ENCODE measurements around the gene PDZD2.
"Not testable (repeated sequence)": the region's sequence is repeated elsewhere in the genome, so short reads cannot be mapped to it uniquely, and the experiment has no call there.

The PDZD2 gene

DNA sequence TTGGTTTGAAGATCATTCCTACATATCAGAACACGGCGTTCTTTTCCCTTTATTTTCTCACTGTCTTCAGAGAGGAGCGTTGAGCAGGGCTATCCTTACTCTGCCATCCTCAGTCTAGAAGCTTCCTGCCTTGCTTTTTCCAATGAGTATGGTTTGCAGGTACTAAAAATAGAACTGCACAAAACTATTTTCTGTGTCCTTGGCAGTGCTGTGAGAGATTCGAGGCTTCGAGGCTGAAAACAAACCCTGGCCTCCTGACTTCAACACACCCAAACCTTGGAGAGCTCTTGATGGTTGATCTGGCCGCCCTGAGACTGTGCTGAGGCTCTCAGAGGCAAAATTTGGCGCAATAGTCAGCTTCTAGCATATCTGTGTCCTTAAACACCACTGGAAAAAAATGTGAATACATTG is 456.3 kb downstream of the PDZD2 start:
- no peak for DNase-seq (ENCODE audit: low read depth in 2 of 2, low spot score in 1 of 2)

DNA sequence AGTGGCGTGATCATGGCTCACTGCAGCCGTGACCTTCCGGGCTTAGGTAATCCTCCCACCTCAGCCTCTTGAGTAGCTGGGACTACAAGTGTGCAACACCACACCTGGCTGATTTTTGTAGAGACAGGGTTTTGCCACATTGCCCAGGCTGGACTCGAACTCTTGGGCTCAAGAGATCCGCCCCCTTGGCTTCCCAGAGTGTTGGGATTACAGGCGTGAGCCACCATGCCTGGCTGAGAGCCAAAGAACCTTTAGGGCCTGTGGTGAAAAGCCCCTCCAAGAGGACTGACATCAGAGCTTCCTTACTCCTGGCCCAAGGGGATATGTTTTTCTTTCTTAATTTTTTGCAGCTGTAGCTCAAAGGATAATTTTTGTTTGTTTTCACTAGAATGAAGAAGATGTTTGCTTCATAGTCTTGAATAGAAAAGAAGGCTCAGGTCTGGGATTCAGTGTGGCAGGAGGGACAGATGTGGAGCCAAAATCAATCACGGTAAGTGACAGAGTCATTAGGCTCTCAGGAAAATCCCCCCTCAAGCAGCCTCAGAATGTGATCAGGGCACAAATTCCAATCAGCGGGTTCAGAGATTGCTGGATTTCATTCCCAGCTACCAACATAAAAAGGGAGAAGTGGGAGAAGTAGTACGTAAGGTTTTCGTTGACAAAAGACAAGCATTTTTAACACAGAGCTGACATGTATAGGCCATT is 458.1 kb downstream of the PDZD2 start:
- no peak for DNase-seq (ENCODE audit: low read depth in 2 of 2, low spot score in 1 of 2)

DNA sequence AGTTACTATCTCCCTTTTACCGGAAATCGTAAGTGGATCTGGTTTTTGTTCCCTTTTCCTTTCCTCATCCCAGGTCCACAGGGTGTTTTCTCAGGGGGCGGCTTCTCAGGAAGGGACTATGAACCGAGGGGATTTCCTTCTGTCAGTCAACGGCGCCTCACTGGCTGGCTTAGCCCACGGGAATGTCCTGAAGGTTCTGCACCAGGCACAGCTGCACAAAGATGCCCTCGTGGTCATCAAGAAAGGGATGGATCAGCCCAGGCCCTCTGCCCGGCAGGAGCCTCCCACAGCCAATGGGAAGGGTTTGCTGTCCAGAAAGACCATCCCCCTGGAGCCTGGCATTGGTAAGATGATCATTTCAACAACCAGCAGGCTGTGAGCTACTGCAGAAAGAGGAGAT is 459.4 kb downstream of the PDZD2 start:
- no peak for DNase-seq (ENCODE audit: low read depth in 2 of 2, low spot score in 1 of 2)

DNA sequence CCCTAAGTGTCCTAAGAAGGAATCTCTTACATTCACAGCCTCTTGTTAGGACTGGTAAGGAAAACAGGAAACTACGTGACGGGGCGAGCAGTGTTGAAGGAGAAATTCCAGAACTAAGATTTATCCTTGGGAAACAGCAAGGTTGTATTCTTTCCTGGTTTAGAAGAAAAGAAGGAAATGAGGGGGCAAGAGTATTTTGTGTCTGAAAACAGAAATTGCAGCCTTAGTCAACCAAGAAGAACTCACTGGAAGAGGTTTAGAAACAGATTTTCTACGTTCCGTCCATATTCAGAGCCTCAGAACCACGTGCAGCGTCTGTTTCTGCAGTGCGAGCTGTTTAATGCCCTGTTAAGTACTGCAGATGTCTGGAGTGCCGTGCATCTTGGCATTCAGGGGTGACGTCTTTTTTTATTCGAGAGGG is 460.0 kb downstream of the PDZD2 start:
- DNase-seq (ENCODE audit: low read depth in 2 of 2, low spot score in 1 of 2), result no peak

DNA sequence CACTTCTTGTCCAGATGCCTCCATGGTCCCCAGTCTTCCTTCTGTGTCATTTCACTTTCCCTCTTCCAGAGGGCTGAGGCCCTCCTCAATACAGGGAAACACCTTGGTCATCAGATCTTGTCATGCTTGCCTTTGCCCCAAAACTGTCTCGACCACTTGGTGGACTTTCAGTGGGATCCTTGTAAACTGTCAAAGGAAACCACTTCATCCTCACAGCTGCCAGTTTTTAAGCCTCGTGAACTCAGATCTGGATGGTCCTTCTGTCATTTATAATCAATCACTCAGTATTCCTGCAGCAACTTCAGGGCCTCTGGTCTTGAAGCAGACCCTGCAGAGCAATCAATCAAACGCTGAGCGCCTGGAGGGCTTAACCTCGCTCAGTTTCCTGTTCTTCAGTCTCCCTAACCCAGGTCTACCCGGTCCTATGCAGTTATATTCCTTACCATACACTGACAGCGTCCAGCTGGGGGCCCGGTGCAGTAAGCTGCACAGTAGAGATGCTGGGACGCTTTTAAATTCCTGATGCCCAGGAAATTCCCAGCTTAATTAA is 460.6 kb downstream of the PDZD2 start:
- DNase-seq (ENCODE audit: low read depth in 2 of 2, low spot score in 1 of 2), result no peak

DNA sequence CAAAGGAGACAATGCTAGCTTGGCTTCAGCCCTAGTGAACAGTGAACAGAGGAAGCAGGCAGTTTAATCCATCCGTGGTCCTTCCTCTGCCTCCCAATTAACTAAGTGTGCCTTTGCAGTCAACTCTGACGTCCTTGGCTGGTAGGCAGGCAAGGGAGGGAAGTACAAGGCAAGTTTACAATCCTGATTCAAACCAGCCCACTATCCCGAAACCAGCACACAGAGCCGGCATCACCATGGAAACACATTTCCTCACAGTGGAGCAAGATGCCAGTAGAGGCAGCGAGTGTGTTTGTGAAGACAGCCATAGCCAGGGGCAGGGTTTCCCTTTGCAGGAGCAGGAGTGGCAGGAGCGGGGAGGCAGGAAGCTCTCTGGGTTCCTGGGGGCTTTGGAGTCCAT is 461.3 kb downstream of the PDZD2 start:
- no peak for DNase-seq (ENCODE audit: low read depth in 2 of 2, low spot score in 1 of 2)

DNA sequence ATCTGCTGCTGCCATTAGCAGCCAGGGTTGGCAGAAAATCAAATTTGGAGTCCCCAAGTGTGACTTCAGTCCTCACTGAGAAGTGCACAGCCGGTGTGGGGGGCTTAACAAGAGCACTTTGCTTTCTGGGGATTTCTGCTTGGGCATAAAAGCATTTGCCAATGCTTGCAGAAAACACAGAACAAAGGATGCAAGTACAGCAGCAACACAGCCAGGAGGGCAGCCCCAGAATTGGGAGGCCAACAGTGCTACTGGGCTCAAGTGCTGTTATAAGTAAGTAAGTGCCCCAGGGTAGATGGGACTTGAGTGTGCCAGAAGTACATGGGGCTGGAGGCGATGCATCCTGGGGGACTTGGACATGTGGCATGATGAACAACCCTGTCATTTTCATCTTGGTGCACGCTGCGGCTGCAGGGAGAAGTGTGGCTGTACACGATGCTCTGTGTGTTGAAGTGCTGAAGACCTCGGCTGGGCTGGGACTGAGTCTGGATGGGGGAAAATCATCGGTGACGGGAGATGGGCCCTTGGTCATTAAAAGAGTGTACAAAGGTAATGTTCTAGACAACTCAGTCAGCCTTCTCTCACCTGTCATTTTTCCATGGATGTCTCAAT is 461.9 kb downstream of the PDZD2 start:
- DNase-seq (ENCODE audit: low read depth in 2 of 2, low spot score in 1 of 2), result no peak

DNA sequence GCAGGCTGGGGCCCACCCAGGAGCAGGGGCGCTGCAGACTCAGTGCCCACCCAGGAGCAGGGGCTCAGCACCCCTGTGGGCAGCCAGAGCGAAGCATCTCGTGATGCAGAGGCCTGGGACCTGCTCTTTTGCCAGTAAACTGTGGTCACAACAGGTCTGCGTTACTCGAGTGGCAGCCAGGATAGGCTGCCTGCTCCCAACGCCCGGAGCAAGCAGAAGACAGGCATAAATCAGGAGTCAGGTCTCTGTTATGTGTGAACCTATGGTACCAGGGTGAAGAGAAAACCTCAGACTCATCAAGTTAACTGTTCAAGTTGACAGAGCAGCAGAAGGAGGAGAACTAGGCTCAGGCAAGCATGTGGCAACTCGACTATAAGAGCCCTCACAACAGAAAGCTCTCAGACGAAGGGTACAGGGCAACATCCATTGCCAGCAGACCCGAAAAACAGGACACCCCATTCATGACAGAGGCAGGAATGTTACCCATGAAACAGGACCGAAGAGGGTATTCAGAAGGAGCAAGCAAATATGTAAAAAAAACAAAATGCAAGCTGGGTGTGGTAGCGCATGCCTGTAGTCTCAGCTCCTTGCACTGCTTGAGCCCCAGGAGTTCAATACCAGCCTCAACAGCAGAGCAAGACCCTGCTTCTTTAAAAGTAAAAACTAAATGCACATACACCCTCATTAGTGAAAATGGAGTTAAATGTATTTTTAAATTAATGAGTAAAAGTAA is 463.5 kb downstream of the PDZD2 start:
- no peak for DNase-seq (ENCODE audit: low read depth in 2 of 2, low spot score in 1 of 2)

DNA sequence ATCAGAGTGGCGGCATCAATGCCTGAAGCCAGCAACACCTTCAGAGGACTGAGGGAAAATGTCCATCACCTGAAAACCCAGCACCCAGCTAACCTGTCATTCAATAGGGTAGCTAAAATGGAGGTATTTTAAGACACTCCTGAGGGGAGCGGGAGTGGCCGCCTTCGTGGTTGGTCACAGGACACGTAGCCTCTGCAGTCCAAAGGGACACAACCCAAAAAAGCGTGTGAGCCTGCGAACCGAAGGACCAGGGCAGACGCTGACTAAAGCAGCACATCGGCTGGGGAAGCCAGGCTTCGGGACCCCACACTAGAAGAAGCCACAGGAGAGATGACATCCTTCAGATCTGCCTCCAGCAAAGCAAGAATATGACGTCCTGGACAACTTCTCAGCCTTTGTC is 464.6 kb downstream of the PDZD2 start:
- no peak for DNase-seq (ENCODE audit: low read depth in 2 of 2, low spot score in 1 of 2)

DNA sequence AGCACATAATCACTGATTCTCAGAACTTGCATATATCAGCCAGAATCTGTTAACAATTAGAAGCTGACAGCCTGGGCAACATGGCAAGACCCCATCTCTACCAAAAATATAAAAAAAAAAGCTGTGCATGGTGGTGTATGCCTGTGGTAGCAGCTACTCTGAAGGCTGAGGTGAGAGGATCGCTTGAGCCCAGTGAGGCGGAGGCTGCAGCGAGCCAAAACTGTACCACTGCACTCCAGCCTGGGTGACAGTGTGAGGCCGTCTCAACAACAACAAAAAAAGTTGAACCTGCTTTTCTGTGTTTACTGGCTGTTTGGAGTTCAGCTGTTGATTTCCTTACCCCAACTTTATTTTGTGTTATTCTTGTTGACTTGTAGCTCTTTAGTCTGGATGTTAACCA is 468.4 kb downstream of the PDZD2 start:
- DNase-seq (ENCODE audit: low read depth in 2 of 2, low spot score in 1 of 2), result no peak

DNA sequence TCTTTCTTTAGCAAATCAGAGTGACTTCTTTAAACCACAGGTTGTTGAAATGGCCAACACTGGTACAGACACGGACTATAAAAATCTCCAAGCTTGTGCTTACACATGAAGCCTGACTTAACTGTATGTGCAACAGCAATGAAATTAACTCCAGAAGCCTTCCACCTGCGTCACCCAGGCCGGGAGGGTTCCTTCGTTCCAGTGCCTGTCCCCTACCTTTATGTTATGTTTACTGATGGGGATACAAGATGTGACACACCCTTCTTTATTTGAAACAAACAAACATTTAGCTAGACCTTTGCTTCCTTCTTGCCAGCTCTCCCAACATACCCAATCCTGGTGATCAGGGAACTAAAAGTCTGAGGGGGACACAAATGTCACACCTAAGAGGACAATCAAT is 469.2 kb downstream of the PDZD2 start:
- DNase-seq (ENCODE audit: low read depth in 2 of 2, low spot score in 1 of 2), result no peak

DNA sequence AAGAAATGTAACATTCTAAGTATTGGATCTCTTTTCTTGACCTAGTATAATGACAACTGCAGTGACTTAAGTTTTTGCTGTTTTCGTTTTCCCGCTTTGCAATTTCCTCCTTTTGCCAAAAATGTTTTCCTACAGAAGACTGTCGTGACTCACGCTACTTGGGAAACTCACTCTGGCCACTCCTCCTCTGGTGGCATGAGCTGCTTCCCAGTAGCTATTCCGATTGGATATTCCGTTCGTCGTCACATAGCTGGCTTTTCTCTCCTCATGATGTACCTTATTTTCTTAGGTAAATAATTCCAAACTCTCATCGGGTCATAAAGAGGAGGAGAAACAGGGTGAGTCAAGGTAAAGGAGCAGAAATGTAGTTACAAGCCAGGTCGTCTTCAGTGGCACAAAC is 470.3 kb downstream of the PDZD2 start:
- DNase-seq (ENCODE audit: low read depth in 2 of 2, low spot score in 1 of 2), result no peak

DNA sequence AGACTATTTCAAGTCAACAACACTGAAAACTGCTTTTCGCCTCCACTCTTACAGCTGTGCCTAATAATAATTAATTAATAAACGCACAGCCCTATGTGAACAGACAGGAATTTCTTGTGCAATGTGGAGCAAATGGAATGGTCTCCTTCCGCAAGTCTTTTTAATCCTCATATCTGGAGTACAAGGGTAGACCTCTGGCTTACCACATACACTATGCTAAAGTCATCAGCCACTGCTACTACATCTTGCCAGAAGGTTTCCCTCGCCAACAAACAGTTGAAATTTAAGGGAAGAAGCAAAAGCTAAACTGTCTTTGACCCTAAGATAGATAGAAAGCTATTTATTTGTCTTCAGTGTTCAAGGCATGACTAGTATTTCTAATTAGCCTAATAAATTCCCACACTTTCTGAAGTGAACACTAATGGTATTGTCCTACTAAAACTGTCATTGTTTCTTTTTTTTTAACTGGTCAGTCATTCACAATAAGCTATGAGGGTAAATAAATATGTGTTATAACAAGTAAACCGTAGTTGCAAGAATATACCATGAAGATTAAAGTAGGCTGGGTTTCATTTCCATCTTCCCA is 471.3 kb downstream of the PDZD2 start:
- no peak for DNase-seq (ENCODE audit: low read depth in 2 of 2, low spot score in 1 of 2)

DNA sequence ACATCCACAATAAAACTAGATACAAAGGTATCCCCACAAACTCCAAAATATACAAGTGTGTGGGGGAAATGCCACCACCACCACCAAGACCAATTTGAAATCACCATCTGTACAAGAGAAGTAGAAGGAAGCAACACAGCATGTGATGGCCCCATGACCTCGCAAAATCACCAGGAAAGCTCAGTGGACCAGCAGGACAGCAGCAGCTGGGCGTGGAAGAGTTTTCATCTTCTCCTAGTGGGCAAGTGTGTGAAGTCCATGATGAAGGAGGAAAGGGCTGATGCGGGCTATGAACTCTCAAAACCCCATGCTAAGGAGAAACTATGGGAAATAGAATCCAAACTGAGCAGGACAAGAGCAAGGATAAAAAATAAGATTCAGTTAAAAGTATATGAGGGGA is 477.1 kb downstream of the PDZD2 start:
- no peak for DNase-seq (ENCODE audit: low read depth in 2 of 2, low spot score in 1 of 2)

DNA sequence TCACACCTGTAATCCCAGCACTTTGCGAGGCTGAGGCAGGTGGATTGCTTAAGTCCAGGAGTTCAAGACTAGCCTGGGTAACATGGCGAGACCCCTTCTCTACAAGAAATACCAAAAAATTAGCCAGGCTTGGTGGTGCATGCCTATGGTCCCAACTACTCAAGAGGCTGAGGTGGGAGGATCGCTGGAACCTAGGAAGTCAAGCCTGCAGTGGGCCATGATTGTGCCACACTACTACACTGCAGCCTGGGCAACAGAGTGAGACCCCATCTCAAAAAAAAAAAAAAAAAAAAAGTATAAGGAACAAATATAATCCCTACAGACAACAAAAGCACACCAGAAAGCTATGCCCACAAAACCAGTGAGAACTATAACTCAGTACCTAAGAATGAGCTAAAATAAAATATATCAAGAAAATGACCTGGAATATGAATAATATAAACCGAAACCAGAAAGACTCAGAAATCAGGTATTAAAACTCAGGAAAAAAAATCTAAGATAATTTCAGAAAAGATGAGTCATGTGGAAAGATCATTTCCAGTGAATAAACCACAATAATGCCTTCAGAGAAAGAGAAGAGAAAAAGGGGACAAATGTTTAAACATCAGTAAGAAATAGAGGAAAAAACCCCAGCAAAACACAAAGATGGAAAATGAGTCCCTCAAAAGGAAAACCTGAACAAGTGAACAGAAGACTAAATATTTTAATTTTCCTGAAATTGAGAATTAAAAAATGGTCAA is 477.8 kb downstream of the PDZD2 start:
- DNase-seq (ENCODE audit: low read depth in 2 of 2, low spot score in 1 of 2), result no peak

DNA sequence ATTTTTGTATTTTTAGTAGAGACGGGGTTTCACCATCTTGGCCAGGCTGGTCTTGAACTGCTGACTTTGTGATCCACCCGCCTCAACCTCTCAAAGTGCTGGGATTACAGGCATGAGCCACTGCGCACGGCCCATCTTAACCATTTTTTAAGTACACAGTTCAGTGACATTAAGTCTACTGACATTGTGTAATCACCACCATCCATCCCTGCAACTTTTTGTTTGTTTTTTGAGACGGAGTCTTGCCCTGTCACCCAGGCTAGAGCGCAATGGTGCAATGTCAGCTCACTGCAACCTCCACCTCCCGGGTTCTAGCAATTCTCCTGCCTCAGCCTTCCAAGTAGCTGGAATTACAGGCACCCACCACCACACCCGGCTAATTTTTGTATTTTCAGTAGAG is 480.0 kb downstream of the PDZD2 start:
- not testable (repeated sequence) for DNase-seq (ENCODE audit: low read depth in 2 of 2, low spot score in 1 of 2)

DNA sequence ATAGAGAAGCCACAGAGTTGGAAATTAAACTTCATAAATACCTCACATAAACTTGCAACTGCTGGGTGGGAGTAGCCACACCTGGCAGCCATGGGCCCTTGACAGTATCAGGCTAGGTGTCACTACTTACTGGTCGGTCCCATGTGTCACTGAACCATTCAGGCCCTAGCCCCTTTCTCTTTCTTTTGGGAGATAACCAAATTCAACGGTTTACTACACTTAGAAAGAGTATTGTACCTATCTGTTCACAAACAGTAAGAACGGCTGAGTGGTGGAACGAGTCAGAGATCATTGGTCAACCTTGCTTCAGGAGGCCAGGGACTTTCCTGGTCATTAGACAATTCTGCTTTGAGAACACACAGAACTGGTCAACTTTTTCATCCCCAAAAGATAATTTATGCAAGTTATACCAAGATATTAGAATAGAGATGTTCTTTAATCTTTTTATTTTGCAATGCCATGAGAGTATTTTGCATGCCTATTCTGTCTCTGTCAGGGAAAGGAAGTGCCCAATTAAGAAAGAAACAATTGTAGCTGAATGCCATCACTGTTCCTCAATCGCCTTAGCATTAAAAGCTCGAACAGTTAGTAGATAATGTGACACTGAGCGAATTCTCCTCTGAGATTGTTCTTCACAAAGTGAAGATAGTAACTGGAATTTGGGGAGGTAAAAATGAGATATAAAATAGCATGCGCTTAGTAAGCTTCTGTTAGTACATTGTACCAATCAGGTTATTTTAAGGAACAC is 484.3 kb downstream of the PDZD2 start:
- DNase-seq (ENCODE audit: low read depth in 2 of 2, low spot score in 1 of 2), result no peak

DNA sequence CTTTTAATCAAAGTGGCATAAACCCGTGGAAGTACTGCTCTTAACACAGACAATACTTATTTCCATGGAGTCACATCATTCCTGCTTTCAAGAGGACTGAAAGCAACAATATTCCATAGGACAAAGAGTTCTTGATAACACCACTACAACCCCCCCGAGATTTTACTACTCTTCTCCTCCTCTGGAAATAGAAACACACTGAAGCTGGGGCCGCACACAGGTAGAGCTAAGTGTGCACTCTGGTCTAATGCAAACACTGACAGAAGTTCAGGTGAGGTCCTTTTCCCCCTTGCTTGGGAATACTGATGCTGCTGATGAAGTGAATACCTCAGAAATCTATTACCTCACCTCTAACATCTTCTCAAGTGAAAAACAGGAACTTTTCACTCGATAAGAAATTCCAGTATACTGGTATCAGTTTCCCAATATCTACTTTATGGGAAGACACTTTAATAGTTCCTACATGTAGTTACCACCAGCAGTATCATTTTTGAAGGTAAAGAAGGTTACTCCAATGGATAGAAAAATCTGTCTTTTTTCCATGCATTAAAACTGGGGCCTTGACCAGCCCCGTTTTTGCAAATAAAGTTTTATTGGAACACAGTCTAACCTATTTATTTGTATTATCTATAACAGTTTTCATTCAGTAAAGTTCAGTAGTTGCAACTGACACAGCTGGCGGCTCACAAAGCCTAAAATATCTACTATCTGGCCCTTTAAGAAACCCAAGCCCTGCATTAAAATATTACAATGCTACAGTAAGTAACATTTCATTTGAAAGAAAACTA is 485.2 kb downstream of the PDZD2 start:
- no peak for DNase-seq (ENCODE audit: low read depth in 2 of 2, low spot score in 1 of 2)

DNA sequence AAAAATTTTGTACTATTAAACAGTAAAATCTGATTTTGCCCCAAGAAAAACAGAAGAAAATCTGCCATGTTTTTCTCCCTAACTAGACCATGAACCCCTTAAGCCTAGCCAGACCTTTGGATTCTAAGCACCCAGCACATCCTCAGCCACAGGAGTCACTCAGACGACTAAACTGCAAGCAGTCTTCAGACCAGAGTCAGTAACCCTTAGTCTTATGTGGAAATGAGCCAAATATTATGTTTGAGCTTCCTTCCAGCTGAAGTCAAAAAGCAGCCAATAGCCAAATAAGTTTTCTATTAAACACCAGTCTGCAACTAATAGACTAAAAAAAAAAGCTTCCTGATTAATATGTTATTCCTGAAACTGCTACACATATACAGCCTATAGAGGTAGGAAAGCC is 487.8 kb downstream of the PDZD2 start:
- DNase-seq (ENCODE audit: low read depth in 2 of 2, low spot score in 1 of 2), result no peak

DNA sequence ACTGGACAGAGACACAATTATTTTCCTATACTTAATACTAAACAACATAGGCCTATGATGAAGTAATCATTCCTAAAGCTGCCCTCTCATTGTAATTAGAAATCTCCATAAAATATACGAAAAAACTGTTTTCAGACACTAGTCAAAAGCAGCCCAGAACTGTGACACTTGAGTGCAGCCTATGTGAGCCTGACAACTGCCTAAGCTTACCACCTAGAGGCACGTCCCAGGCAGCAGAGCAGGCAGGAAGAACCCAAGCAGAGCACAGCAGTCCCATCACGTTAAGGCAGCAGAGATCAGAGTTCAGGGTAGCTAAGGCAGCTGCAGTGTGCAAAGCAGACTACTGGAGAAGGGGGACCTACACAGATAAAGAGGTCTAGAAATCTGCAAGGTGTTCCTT is 488.8 kb downstream of the PDZD2 start:
- no peak for DNase-seq (ENCODE audit: low read depth in 2 of 2, low spot score in 1 of 2)
